MCF 10A (cell line): ENCODE results near the gene BBC3. TPM values are rescaled to one million over a fixed set of nuclear protein-coding genes. Genes with fewer than 3 reads are reported as not detected.

Experiments used
- microRNA-seq: library from miRNA; unstranded; fragments of <30 nt; microRNA quantifications from one replicate; pipeline ENCODE4 v1.2.0, GENCODE V29; 2022
- total RNA-seq: library from RNA; stranded (reverse); gene quantifications from 2 replicates; pipeline ENCODE4 v1.2.3, GENCODE V29; 2022

The BBC3 gene
- total RNA-seq, 1 experiment from 2014 or later = 19.6 TPM

Small RNA genes lying within 50 kb of the gene (microRNA-seq; reads per million reads assigned to microRNA genes)
- gene MIR3190 = not detected
- not detected for gene MIR3191

Other genes starting within 250 kb of the BBC3 start
- 0.44 and 0.68 TPM in 2 replicates for gene NPAS1, start 211.4 kb downstream of the BBC3 start, total RNA-seq
- 15.3 and 22.0 TPM in 2 replicates for gene TMEM160, start 182.6 kb downstream of the BBC3 start, total RNA-seq
- gene ZC3H4, start 117.4 kb downstream of the BBC3 start, total RNA-seq = 41.4 and 41.8 TPM in 2 replicates
- 76.1 and 81.7 TPM in 2 replicates for gene SAE1, start 100.4 kb downstream of the BBC3 start, total RNA-seq
- gene CCDC9, start 25.3 kb upstream of the BBC3 start, total RNA-seq = 35.0 and 39.0 TPM in 2 replicates
- gene INAFM1, start 43.7 kb upstream of the BBC3 start, total RNA-seq = 15.0 and 16.8 TPM in 2 replicates
- 1.9 and 4.7 TPM in 2 replicates for gene C5AR1, start 78.7 kb upstream of the BBC3 start, total RNA-seq
- 2.4 and 2.8 TPM in 2 replicates for gene C5AR2, start 101.0 kb upstream of the BBC3 start, total RNA-seq
- gene DHX34, start 118.1 kb upstream of the BBC3 start, total RNA-seq = 27.6 and 34.7 TPM in 2 replicates
- gene MEIS3, start 188.3 kb upstream of the BBC3 start, total RNA-seq = 6.6 and 11.2 TPM in 2 replicates
- gene SLC8A2, start 240.7 kb upstream of the BBC3 start, total RNA-seq = 0.54 TPM in 1 of 2 replicates, not detected in the other